Dermis microvascular lymphatic vessel endothelial cell (primary cell): ENCODE data around the gene MALAT1. TPM values are rescaled to one million over a fixed set of nuclear protein-coding genes. Genes with fewer than 3 reads are reported as not detected.
"Not testable (repeated sequence)": the region's sequence is repeated elsewhere in the genome, so short reads cannot be mapped to it uniquely, and the experiment has no call there.

Experiments
- DNase-seq, 2 donors: peaks; one replicate each; pipeline versions ENCODE4 v3.0.0 to v3.0.0-alpha.2; 2010; ENCODE audit warnings: low read depth in 2 of 2
- total RNA-seq: library from RNA; depleted of rRNA; stranded (reverse); fragments of >200 nt; gene quantifications from 2 replicates; pipeline ENCODE4 v1.2.1, GENCODE V29; 2014

The MALAT1 gene
- total RNA-seq, result 1,844 and 2,565 TPM in 2 replicates

DNA sequence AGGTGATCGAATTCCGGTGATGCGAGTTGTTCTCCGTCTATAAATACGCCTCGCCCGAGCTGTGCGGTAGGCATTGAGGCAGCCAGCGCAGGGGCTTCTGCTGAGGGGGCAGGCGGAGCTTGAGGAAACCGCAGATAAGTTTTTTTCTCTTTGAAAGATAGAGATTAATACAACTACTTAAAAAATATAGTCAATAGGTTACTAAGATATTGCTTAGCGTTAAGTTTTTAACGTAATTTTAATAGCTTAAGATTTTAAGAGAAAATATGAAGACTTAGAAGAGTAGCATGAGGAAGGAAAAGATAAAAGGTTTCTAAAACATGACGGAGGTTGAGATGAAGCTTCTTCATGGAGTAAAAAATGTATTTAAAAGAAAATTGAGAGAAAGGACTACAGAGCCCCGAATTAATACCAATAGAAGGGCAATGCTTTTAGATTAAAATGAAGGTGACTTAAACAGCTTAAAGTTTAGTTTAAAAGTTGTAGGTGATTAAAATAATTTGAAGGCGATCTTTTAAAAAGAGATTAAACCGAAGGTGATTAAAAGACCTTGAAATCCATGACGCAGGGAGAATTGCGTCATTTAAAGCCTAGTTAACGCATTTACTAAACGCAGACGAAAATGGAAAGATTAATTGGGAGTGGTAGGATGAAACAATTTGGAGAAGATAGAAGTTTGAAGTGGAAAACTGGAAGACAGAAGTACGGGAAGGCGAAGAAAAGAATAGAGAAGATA lies at the start of gene MALAT1:
Gene MALAT1 (plus strand): TSS at position 69 of the 736 bp plus-strand sequence.
- peak; percentile 95 for DNase-seq

GRCh38 chr11:65451301-65451700 lies 47.5 kb upstream of the MALAT1 start:
- DNase-seq, result not testable (repeated sequence)

DNA sequence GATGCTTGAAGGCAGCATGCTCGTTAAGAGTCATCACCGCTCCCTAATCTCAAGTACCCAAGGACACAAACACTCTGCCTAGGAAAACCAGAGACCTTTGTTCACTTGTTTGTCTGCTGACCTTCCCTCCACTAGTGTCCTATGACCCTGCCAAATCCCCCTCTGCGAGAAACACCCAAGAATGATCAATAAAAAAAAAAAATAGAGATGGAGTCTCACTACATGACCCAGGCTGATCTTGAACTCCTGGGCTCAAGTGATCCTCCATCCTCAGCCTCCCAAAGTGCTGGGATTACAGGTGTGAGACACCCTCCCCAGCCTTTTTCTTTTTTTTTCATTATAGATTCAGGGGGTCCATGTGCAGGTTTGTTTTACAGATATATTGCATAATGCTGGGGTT lies 46.6 kb upstream of the MALAT1 start:
- not testable (repeated sequence) for DNase-seq

DNA sequence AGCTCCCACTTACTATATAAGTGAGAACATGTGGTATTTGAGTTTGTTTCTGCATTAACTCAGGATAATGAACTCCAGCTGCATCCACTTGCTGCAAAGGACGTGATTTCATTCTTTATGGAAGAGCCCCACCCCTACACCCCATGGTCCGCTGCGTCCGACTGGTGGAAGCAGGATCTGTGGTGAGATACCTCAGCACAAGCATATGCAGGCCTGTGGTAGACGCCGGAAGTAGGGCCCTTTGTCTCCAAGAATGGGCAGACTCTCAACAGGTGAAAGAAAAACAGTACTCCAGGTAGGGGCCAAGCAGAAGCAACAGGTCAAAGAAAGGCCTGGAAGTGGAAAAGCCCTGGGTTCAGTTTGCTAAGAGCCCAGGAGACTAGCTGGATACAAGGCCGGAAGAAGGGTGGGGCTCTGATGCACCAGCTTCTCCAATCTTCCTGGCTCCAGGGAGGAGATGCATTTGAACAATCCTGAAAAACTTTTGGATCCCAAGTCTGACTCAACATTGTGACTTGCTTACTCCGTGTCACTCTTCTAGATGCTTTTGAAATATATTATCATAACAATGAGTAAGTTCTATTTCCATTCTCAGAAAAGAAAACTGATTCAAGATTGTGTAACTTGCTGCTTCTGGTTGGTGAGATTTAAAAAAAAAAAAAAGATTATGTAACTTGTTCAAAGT lies 45.9 kb upstream of the MALAT1 start:
- peak in 1 of 2 donors; percentile 40 for DNase-seq

DNA sequence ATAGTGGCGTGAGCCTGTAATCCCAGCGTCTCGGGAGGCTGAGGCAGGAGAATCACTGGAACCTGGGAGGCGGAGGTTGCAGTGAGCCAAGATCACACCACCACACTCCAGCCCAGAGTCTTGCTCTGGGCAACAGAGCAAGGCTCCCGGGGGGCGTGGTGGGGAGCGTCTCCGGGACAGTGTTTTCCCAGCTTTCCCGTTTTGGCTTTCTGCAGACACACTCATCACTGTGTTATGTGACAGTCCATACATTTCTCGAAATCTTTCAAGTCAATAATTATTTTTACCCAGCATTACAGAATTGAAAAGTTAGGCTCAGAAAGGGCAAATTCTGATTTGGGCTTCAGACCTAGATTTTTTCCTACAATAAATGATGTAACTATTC lies 44.5 kb upstream of the MALAT1 start:
- no peak for DNase-seq

GRCh38 chr11:65454696-65455456 lies 44.0 kb upstream of the MALAT1 start:
- DNase-seq, result peak in 1 of 2 donors; percentile 89

DNA sequence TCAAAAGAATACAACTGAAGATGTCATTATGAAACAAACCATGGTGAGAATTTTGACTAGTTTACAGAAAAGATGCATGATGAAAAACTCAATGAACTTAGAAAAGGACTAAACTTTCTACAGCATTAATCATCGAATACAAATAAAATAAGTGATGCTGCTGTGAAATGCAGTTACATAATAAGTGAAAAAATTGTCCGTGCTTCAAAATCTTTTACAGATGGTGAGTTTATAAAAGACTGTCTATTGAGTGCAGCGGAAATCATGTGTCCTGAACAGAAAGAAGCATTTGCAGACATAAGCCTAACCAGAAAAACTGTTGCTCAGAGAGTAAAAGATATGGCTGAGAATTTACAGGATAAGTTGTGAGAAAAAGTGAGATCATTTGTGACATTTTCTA lies 42.4 kb upstream of the MALAT1 start:
- DNase-seq, result no peak

- DNase-seq, result no peak
These were observed 39.3 kb upstream of the MALAT1 start for GRCh38 chr11:65459552-65459951.

GRCh38 chr11:65465471-65465870 lies 33.4 kb upstream of the MALAT1 start:
- DNase-seq, result not testable (repeated sequence)

DNA sequence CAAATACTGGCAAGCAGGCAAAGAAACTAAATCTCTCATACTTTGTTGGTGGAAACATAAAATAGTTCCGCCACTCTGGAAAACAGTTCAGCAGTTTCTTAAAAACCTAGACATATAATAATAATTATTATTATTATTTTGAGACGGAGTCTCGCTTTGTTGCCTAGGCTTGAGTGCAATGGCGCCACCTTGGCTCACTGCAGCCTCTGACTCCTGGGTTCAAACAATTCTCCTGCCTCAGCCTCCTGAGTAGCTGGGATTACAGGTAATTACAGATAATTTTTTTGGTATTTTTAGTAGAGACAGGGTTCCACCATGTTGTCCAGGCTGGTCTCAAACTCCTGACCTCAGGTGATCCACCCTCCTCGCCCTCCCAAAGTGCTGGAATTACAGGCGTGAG lies 31.5 kb upstream of the MALAT1 start:
- DNase-seq, result not testable (repeated sequence)

DNA sequence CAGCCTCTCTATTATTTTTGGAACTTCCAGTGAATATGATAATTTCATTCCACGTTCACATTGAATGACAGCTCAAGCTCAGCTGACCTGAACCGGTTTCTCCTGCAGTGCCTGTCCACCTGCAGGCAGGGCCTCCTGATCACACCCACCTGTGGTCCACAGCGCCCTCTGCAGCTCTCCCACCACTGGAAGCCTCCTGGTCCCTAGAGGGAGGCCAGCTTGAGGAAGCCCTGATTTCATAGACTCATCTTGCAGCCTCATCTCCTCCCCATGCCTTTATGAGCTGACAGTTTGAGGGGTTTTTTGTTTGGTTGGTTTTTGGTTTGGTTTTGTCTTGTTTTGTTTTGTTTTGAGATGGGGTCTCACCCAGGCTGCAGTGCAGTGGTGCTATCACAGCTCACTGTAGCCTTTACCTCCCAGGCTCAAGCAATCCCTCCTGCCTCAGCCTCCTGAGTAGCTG lies 29.9 kb upstream of the MALAT1 start:
- DNase-seq, result peak; percentile 62 to 74

DNA sequence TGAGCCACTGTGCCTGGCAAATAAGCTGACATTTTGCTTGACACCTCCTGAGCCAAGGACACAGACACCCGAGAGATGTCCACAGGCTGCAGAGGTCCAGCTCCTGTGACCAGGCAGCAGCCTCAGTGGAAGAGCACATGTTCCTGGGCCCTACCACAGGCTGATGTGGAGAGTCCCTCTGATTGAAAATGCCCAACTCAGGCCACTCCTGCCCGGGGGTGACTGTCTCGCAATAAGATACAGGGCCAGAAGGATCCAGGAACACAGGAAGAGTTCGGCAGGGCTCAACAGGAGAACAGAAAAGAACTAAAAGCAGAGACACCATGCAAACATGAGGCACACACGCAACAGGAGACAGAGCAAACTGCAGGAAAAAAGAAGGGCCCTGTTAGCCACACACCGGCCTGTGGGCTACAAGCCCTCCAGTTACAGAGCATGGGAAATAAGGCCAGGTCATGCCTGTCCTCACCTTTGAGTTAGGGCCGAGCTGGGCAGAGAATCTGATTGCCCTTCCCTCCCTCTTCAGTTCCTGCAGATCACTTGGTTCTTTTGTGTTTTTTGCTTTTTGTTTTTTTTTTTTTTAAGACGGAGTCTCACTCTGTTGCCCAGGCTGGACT lies 28.3 kb upstream of the MALAT1 start:
- no peak for DNase-seq

- peak; percentile 18 to 84 for DNase-seq
These were observed 27.4 kb upstream of the MALAT1 start for GRCh38 chr11:65471447-65471891.

DNA sequence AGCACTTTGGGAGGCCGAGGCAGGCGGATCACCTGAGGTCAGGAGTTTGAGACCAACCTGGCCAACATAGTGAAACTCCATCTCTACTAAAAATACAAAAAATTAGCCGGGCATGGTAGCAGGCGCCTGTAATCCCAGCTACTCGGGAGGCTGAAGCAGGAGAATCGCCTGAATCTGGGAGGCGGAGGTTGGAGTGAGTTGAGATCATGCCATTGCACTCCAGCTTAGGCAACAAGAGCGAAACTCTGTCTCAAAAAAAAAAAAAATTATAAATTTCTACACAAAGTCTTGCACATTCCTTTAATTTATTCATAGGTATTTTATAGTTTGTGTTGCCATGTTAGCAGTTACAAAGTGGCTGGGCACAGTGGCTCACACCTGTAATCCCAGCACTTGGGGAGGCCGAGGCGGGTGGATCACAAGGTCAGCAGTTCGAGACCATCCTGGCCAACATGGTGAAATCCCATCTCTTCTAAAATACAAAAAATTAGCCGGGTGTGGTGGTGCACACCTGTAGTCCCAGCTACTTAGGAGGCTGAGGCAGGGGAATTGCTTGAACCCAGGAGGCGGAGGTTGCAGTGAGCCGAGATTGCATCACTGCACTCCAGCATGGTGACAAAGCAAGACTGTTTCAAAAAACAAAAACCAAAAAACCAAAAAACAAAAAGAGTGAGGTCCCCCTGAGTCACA lies 26.1 kb upstream of the MALAT1 start:
- not testable (repeated sequence) for DNase-seq

DNA sequence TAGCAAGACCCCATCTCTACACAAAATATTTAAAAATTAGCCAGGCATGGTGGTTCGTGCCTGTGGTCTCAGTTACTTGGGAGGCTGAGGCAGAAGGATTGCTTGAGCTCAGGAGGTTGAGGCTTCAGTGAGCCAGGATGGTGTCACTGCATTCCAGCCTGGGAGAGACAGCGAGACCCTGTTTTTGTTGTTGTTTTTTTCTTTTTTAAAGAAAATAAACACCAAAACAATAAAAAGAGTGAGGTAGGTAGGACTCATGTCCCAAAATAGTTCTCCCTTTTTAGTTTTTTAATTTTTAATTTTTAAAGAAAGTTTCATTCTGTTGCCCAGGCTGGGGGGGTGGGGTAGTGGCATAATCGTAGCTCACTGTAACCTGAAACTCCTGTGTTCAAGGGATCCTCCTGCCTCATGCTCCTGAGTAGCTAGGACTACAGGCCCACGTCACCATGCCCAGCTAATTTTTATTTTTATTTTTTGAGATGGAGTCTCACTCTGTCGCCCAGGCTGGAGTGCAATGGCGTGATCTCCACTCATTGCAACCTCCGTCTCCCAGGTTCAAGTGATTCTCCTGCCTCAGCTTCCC lies 25.5 kb upstream of the MALAT1 start:
- DNase-seq, result no peak

GRCh38 chr11:65474864-65475263 lies 24.0 kb upstream of the MALAT1 start:
- DNase-seq, result no peak

GRCh38 chr11:65476632-65477148 lies 22.2 kb upstream of the MALAT1 start:
- no peak for DNase-seq

GRCh38 chr11:65477149-65477965 lies 21.5 kb upstream of the MALAT1 start:
- peak; percentile 84 to 97 for DNase-seq

DNA sequence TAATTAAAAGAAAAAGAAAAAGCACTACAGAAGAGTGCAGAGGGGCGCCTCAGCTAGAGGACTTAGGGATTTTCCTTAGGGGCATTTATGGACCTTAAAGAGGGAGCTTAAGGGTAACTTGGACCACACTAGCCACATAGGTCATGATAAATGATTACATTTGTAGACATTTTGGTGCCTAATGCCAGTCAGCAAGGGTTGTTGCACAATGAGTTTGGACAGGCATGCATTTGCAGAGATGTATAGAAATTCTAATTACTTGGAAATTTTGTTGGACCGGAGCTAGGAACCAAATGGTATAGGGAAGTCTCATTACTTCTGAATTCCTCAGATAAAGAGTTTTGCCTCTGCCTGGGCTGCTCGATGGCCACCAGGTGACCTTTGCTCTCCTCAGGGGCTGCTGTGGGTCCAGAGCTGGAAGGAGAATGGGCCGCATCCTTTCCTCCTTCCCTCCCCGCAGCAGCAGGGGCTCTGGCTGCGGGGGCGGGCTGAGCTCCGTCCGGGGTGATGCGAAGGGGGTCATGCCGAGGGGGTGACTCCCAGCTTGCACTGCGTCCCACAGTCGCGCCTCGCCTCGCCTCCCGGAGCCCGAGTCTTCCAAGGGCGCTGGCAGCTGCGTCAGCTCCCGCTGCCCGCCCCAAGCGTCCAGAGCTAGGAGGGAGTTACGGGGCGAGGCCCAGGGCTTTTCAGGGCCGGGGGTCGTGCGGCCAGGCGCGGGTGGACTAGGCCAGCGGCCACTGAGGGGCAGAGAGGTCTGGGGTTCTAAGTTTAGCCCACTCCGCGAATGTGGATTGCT lies 20.3 kb upstream of the MALAT1 start:
- DNase-seq, result no peak
